UCSD-AML1 (cell line): ENCODE measurements around the gene PIAS1.
"Not testable (repeated sequence)": the region's sequence is repeated elsewhere in the genome, so short reads cannot be mapped to it uniquely, and the experiment has no call there.

ENCODE experiments used
- DNase-seq: peaks from one replicate; lab custom pipeline; 2025; ENCODE audit not compliant: unreplicated experiment; lab: John Stamatoyannopoulos, UW

Gene PIAS1

DNA sequence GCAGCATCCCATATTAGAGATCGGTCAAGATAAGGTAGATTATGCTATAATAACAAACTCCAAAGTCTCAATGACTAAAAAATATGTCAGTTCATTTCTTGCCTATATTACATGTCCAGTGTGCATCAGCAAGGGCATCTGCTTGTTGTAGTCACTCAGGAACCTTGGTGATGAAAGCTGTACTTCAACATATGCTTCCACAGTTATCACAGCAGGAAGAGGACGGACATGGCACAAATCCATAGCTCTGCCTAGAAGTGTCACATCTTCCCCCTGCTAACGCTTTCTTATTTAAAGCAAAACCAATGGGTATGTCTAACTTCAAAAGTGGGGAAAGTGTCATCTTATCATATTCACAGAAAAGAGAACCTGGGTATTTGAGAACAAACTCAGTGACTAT is 20.0 kb upstream of the PIAS1 start:
- DNase-seq = no peak

DNA sequence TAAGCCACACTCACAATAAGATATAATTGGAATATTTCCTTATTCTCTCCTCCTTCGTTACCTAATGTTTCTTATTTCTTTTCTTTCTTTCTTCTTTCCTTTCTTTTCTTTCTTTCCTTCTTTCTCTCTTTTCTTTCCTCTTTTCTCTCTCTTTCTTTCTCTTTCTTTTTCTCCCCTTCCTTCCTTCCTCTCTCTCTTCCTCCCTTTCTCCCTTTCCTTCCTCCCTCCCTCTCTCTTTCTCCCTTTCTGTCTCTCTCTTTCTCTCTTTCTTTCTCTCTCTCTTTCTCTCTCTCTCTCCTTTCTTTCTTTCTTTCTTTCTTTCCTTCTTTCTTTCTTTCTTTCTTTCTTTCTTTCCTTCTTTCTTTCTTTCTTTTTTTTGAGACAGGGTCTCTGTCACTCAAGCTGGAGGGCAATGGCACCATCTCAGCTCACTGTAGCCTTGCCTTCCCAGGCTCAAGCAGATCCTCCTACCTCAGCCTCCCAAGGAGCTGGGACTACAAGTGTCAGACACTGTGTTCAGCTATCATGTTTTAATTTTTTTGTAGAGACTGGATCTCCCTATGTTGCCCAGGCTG is 19.3 kb upstream of the PIAS1 start:
- DNase-seq = no peak

DNA sequence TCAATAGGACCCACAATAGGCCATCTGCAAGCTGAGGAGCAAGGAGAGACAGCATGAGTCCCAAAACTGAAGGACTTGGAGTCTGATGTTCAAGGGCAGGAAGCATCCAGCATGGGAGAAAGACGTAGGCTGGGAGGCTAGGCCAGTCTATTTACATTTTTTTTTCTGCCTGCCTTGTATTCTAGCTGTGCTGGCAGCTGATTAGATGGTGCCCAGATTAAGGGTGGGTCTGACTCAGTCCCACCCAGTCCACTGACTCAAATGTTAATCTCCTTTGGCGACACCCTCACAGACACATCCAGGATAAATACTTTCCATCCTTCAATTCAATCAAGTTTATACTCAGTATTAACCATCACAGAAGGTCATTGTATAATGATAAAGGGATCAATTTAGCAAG is 15.9 kb upstream of the PIAS1 start:
- no peak for DNase-seq

DNA sequence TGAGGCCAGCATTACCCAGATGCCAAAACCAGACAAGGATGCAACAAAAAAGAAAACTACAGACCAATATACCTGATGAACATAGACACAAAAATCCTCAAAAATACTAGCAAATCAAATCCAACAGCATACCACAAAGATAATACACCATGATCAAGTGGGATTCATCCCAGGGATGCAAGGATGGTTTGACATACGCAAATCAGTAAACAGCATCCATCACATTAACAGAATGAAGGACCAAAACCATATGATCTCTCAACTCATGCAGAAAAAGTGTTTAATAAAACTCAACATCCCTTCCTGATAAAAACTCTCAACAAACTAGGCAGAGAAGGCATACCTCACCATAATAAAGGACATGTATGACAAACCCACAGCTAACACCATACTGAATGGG is 14.0 kb upstream of the PIAS1 start:
- DNase-seq = no peak

DNA sequence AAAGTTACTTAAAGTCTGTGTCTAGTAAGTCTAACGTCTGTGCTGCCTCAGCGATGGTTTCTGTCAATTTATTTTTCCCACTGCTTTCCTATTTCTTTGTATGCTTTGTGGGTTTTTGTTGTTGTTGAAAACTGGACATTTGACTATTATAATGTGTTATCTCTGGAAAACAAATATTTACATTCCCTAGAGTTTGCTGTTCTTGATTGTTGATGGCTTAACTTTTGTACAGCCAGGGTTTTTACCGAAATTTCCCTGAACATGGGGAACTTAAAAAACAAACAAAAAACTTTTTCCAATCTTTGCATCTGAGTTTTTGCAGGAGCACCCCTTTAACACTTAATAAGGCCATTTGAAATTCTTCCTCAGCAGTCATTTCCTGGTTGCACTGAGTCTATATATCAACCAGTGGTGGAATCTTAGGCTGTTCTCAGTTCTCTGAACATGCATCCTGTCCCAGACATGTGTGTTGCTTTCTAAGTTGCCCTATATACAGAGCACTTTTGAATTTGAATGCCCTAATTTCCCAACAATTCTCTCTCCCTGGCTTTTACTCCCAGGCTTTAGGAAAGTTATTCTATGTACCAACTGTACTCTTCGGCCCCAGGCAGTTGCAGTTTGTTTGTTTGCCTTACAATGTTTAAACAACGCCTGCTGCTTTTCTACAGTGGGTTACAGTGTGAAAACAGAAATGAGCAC is 11.8 kb upstream of the PIAS1 start:
- DNase-seq = no peak

DNA sequence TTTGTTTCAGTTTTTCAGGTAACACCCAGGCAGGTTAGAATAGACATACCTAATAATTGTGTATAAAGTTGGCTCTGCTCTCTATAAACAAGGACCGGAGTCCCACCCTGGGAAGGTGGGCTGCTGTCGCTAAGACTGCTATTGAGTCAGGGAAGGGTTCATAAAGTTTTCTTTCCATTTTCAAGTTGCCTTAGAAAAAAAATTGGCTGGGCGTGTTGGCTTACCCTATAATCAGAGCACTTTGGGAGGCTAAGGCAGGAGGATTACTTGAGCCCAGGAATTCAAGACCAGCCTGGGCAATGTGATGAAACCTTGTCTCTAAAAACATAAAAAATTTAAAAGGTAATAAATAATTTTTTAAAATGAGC is 11.3 kb upstream of the PIAS1 start:
- DNase-seq = no peak

DNA sequence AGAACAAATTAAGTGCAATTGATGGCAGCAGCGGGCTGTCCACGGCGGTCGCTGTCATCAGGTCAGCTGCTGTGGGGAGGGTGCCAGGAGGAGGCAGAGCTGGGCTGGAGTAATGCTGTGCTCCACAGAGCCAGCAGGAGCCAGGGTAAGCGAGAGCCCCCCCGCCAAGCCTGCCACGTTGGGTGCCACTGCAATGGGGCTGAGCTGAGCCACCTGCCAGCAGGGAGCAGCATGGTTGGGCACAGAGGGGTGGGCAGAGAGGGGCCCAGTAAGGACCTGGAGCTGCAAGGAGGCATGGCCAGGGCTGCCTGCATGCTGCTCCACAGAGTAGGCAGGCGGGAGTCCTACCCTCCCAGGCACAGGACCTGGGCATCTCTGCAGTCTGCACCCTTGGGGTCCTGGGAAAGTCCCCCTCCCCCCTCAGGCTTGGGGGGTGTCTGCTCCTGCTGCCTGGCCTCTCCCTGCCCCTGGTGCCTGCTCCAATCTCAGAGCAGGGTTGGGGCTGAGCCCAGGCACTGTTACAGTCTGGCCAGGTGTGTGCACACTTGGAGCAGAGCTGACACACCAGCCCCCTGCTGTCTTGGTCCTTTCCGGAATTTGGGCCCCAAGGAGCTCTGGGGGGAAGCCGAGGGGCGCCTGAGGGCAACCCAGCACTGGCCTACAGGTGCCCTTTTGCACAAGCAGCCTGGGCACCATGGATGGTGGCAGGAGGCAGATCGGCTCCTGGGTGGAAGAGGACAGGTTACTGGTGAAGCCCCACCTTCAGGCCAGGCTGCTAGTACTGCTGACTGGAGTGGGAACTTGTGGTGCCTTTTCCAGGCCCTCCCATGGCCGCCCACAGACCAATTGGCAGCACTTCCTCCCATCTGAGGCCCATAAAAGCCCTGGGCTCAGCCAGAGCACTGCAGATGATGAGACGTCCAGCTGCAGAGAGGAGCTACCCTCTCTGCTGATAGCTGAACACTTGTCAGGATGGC is 8.5 kb upstream of the PIAS1 start:
- no peak for DNase-seq

DNA sequence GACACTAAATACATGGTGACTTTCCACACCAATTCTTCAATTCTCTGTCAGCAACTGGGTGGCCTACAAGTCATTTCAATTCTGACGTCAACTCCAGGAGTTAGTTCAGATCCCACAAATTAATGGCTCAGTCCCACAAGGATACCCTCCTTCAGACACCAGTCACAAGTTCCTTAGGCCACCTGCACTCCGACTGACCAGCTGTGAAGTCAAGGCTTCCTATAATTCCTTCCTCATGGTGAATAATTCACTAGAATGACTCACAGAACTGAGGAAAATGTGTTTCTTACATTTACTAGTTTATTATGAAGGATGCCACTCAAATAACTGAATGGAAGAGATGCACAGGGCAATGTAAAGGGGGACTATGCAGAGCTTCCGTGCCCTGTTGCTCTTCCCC is 6.3 kb upstream of the PIAS1 start:
- DNase-seq = no peak

DNA sequence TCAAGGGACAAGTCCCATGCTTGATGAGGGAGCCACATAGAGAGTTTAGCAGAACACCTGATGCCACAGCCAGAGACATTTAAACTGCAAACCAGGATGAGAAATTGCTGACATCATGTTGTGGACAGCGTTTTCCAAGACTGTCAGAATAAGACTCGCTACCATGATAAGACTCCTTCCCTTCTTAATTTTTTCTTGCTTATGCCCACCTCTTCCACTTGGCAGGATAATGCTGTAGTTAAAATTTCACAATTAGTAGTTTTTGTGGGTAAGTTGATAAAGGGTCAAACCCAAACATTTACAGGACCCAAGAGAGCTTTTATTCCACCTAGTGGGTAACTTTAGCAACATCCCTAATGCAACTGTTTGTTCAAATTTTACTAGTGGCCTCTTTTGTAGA is 3.0 kb upstream of the PIAS1 start:
- no peak for DNase-seq

DNA sequence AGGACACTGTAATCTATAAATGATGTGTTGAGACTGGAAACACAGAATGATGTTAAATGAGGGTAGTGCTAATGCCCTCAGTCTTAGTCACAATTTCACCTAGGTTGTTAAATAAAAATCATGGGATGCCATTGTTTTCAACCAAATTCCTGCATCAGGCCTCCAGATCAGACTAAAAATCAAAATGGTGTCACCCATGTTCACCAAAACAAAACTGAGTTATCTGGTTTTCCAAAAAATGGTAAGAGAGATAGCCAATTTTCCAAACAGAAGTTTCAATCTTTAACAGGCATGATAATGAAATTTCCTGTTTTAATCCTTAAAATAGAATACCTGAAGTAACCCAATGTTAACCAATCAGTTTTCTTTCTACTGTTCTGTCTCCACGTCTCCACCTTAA is 2.2 kb upstream of the PIAS1 start:
- no peak for DNase-seq

DNA sequence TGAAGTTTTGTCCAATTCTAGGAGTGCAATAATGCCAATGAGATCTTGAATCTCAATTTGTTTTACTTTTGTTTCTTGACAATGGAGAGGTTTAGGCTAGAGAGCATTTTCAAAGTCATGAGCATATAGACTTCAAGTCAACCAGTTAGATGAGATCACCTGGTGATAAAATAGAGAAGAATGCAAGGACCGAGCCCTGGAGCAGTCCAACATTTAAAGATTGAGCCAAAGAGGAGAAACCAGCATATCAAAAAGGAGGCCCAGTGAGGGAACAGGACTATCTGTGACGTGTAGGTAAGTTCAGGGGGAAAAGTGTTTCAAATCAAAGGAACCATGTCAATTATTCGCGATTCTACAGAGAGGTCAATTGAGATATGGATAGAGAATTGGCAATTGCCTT is 1.7 kb upstream of the PIAS1 start:
- no peak for DNase-seq

DNA sequence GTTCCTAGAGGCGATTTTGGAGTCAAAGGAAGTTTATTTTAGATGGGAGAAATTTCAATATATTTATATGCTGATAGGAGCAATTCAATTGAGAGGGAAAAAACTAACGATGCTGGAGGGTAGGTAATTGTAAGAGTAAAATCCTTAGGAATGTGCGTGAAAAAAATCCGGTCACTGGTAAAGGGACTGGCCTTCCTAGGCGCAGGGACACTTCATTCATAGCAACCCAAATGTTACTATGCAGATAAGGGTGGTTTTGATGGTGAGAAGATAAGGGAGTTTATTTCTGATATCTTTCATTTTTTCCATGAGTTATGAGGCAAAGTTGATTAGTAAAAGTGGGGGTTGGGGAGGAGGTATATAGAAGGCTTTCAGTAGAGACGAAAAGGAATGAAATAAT is 1.1 kb upstream of the PIAS1 start:
- DNase-seq = no peak

DNA sequence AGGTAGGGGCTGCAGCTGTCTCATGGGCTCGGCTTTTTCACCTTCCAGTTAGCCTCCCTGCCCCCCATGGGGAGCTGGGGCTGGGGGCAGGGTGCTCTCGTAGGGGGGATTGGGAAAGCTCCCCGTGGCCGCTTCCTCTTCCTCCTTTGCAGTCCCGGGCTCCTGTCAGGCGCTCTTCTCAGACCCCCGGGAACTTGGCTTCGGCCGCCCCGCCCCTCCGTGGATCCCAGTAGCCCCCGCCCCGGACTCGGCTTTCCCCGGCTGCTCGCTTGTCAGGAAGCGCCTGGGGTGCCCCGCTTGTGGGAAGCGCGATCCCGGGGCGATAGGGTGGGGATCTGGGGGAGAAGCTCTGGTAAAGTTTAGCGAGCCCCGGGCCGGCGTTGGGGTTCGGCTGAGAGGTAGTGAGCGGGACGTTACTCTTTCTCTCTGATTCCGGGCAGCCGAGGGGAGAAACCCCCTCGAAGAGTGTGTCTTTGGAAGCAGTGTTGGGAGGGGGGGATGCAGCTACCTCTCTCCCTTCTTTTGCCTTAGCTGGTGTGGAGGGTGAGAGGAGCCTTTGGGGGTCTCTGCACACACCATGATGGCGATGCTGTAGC is 611 bp downstream of the PIAS1 start:
- peak; percentile 79 for DNase-seq

DNA sequence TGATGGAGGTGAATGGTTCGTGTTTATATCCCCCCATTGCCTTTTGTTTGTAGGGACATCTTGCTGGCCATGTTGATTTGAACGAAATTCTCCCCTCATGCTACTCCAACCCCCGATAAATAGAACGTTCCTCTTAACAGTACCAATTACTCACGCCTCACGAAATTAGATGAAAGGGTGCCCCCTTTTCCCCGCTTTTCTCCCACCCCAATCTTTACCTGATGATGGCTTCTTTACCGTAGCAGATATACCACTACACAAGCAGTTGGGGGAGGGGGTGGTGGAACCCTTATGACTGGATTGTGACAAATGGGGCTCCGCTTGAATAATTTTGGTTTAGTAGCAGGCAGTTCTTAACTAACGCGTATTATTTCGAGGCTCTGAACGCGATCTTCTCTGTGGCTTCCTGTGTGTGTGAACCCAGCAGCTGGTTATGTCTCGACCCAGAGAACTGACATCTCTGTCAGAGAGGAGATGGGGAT is 1.1 kb downstream of the PIAS1 start:
- DNase-seq = peak; percentile 27

DNA sequence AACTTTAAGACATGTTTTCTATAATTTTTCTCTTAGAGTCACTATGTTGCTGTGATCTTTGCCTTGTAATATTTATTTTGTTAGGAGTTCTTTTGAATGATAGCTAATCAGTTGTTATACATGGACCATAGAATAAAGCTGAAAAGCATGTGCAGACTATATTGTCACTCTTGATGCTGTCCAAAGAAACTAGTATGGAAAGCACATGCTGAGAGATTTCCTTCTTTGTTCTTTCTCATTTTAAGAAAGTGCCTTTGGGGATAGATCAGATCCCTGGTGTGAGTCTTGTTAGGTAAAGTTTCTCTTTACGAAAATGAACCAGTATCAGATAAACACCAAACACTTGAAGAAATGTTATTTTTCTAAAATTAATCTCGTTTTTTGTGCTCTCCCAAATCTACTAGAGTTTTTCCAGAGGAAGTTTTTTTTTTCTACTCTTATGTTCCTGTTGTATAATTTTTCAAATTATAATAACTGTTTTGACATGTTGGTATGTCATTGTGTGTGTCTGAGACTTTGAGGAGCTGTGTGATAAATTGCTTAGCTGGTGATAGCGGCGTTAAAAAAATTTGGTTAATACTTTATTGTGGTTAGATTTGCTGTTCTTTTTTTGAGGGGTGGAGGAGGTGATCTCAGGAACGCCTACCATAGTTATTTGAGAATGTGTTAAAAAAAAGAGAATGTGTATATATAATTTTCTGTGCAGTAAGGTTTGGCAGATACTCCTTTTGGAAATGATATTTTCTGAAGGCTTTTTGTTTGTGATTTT is 2.2 kb downstream of the PIAS1 start:
- DNase-seq = no peak

DNA sequence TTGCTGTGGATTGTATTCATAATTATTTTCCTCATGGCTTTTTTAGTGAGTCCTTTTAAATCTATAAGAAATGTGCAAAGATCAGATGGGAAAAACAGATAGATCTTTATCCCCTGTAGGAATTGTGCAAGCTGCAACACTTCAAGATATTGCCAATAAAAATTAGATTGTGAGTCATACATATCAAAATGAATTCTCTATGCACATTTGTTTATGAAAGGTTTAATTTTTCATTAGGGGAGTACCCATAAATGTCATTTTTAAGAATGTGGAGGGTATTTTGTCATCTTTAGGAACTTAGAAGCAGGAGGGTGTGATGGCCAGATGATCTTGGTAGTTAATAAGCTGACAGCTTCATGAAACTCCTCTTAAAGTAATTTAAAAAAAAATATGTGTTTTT is 2.9 kb downstream of the PIAS1 start:
- no peak for DNase-seq

DNA sequence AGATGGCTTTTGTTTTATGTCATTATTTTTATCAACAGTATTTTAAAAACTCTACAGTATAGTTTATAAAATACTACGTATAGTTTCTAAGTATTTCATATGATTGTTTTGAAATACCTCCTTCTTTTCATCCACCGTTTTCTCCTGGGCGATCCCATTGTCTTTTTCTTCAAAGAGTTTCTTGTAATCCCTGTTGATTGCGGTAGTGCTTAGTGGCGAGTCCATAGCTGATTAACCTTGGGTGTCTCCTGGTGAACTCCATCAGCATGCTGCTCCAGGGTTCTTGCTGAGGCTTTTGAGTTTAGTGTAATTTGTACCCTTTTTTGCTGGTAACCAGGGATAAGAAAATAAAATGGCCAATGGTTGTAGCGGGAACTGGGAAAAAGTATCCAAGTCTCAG is 3.6 kb downstream of the PIAS1 start:
- no peak for DNase-seq

DNA sequence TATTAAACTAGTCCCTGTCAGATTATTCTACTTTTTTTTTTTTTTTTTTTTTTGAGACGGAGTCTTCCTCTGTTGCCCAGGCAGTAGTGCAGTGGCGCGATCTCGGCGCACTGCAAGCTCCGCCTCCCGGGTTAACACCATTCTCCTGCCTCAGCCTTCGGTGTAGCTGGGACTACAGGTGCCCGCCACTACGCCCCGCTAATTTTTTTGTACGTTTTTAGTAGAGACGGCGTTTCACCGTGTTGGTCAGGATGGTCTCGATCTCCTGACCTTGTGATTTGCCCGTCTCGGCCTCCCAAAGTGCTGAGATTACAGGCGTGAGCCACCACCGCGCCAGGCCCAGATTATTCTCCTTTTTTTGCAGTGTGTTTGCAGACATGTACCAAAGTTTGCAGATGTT is 4.9 kb downstream of the PIAS1 start:
- DNase-seq = not testable (repeated sequence)

DNA sequence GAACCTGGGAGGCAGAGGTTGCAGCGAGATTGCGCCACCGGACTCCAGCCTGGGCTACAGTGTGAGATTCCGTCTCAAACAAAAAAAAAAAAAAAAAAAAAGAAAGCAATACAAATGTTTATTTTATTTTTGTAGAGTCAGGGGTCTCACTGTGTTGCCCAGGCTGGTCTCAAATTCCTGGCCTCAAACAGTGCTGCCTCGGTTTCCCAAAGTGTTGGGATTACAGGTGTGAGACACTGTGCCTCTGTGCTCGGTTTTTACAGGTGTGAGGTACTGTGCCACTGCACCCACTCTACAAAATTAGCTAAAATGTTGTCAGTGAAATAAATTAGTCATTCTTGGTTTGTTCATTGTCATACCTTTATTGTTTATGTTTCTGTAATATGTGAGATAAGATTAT is 5.5 kb downstream of the PIAS1 start:
- no peak for DNase-seq

DNA sequence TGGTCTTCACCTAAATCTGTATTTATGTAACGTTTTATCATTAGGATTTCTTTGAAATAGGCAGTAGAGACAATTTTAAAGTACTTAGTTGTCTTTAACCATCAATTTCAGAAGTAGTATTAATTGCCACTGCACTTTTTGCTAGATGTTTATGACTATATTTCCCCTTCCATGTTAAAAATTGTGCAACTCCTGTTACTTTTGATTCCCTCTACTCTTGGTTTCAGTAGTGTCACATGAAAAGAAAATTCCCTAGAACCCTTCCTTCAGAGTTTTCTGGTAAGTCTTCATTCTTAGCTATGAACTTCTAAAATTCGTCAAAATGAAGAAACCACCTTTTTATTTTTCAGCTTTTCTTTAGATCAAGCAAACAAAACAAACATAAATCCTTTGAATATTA is 7.1 kb downstream of the PIAS1 start:
- DNase-seq = no peak

DNA sequence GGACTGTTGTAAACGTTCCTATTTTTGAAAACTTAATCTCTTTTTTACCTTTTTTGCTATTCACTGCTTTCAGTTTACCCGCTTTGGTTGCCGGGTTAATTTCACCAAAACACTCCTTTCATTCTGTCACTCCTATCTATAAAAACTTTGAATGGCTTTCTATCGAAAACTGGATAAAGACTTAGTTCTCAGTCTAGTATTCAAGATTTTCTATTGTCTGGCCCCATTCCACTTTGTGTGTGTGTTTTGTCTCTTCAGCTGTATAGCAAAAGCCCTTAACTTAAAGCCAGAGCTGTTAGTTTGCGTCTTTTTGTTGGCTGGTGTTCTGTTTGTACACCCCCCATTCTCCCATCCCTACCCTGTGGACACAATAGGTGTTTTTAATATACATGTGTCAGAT is 7.5 kb downstream of the PIAS1 start:
- DNase-seq = no peak
